ENCODE data around the gene COL4A3.

The COL4A3 gene

GRCh38 chr2:227348324-227348723 is 183.9 kb downstream of the COL4A3 start:
- DNase-seq, result no peak

DNA sequence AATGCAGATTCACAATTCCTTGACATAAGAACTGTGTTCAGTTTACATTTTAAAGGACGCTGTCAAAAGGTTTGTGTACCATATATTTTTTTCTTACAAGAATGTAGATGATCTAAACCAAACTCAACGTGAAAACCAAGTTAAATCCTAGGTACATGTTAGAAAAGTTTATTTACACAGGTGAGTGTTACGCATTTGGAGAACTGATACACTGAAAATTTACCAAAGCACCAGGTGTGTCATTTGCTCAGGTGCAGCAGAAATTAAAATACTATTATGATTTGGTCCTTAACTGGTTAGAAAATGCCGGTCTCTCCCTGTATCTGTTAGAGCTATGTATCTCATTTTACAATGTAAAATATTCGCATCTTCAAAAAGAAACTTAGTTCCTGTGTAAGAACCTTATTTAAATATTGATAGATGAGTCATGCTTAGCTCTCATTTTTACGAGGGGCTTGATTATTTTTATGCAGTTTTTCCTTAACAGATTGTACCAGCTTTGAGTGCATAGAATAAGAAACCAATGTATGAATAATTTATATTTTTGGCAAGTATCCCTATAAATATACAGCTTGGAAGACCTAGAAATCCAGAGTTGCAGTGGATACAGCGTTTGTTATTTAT is 185.7 kb downstream of the COL4A3 start:
- no peak for DNase-seq

DNA sequence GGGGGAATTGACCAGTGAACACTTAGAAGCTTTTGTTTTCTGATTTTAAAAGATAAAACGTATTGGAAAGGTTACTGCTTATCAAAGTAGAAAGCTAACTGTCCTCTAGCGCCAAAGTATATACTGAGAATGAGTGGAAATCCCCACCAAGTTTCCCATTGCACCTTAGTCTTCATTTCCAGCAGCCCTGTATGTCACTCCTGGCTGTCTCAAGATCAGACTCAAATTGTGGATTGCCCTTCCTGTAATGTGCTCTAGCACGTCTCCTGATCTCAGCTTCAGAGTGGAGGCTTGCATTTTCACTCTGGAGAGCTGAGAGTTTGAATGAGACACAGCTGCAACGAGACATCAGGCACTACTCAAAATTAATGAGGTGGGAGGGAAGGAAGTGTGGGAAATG is 187.2 kb downstream of the COL4A3 start:
- no peak for DNase-seq

- DNase-seq, result no peak
Observed at GRCh38 chr2:227360351-227360750, 195.9 kb downstream of the COL4A3 start.

GRCh38 chr2:227363756-227364155 is 199.3 kb downstream of the COL4A3 start:
- DNase-seq, result no peak

Measured in activated CD8-positive, alpha-beta memory T cell treated with anti-CD3 and anti-CD28 coated beads, Interleukin-2, amount 50 U/mL, for 48 hours (primary cell).